Neutrophil (primary cell): ENCODE measurements around the gene CLIC5.

ENCODE experiments used
- H3K27ac ChIP-seq: fragments of 200-600 bp; sonication (generic); 2 replicates; pipeline ENCODE4 v1.5.1; 2016; ENCODE audit warnings: mild to moderate bottlenecking, moderate library complexity
- H3K27me3 ChIP-seq: fragments of 200-600 bp; sonication (generic); 2 replicates; pipeline ENCODE4 v1.6.0; 2016; ENCODE audit warnings: mild to moderate bottlenecking
- H3K36me3 ChIP-seq: fragments of 200-600 bp; sonication (generic); 2 replicates; pipeline ENCODE4 v1.5.1; 2017
- H3K4me1 ChIP-seq, 2 experiments: fragments of 200-600 bp in 1 of 2; sonication (generic) in 1 of 2; 1 replicate in 1 of 2; 2 replicates in 1 of 2; pipeline versions ENCODE4 v1.5.1 to v1.6.1; 2013 to 2016; ENCODE audit warnings: low read depth in 1 of 2, low read length in 1 of 2, mild to moderate bottlenecking in 1 of 2, moderate library complexity in 1 of 2; ENCODE audit not compliant: control insufficient read depth in 1 of 2, insufficient read depth in 1 of 2
- H3K4me3 ChIP-seq, 2 experiments: fragments of 200-600 bp in 1 of 2; sonication (generic) in 1 of 2; 1 replicate in 1 of 2; 2 replicates in 1 of 2; pipeline ENCODE4 v1.5.1; 2013 to 2016; ENCODE audit warnings: low read depth in 1 of 2, low read length in 1 of 2, mild to moderate bottlenecking in 1 of 2, moderate library complexity in 1 of 2
- H3K9me3 ChIP-seq: fragments of 200-600 bp; sonication (generic); 2 replicates; pipeline ENCODE4 v1.5.1; 2016
- TF ChIP-seq, protein P1 (sequence below): fragments of 200-600 bp; sonication (generic); IDR thresholded peaks from 2 replicates; pipeline ENCODE4 v1.5.1; 2016; ENCODE audit warnings: antibody characterized with exemption

CLIC5 gene

DNA sequence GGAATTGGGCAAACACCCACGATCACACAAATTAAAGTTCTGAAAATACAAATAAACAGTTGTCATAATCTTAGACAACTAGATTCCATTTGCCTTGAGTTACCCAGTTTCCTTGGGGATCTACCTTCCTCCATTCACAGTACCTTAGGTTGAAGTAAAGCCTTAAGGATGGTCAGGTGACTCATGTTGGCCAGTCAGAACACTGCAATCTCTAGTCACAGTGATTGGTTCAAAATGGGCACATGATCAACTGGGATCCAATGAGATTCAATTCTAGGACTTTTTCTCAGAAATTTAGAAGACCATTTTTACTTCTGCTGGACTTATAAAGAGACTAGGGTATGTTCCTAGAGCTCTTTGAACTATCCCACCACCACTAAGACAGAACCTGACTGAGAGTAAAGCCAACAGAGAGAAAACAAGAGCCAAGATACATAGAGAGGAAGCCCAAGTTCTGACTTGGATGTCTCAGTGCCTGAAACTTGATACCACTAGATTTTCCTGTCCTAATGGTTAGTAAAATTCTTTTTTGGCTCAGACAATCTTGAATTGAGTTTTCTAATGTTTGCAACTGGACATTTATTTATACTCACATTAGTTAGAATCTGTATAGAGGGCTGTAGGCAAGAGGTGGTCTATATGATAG is 8.6 kb upstream of the CLIC5 start:
- Histone ChIP-seq H3K27me3 (no peaks in the 10 kb centered on the region), H3K27ac (no peak overlapping the region), H3K9me3 (no peaks in the 10 kb centered on the region), H3K36me3 (no peaks in the 10 kb centered on the region), H3K4me1 (no peaks in the 10 kb centered on the region), H3K4me3 (no peak overlapping the region)
- TF ChIP-seq, protein P1, sequence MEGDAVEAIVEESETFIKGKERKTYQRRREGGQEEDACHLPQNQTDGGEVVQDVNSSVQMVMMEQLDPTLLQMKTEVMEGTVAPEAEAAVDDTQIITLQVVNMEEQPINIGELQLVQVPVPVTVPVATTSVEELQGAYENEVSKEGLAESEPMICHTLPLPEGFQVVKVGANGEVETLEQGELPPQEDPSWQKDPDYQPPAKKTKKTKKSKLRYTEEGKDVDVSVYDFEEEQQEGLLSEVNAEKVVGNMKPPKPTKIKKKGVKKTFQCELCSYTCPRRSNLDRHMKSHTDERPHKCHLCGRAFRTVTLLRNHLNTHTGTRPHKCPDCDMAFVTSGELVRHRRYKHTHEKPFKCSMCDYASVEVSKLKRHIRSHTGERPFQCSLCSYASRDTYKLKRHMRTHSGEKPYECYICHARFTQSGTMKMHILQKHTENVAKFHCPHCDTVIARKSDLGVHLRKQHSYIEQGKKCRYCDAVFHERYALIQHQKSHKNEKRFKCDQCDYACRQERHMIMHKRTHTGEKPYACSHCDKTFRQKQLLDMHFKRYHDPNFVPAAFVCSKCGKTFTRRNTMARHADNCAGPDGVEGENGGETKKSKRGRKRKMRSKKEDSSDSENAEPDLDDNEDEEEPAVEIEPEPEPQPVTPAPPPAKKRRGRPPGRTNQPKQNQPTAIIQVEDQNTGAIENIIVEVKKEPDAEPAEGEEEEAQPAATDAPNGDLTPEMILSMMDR: no peak

DNA sequence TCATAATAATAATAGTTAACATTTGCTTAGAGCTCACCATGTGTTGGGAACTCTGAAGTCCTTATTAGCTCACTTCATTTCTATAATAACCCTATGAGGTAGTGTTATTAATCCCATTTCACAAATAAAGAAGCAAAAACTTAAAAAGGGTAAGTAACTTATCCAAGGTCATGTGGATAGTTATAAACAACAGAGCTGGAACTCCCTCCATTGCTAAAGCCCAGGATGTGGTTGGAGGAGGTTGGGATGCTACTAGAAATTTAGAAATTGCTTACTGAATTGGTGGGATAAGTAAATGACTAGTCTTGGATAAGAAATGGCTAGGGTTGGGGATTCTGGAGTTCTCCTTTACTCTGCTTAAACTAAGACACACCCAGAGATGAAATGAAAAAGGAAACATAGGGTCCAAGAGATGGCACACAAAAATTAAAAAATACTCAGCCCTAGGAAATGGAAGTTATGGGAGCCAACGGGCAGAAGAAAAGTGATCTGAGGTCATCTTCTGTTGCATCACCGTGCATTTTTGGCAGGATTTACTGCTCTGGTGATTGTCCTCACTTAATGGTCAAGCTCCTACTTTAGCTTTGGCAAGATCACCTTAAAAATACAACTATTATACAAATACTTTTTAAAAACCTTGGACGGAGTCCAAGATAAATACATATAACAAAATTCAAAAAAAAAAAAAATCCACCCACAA is 7.7 kb upstream of the CLIC5 start:
- Histone ChIP-seq H3K27ac (no peak overlapping the region), H3K4me3 (no peak overlapping the region), H3K36me3 (no peaks in the 10 kb centered on the region), H3K27me3 (peaks cover 4% of the 10 kb centered on the region), H3K4me1 (no peaks in the 10 kb centered on the region), H3K9me3 (no peaks in the 10 kb centered on the region)
- TF ChIP-seq, protein P1: no peak

DNA sequence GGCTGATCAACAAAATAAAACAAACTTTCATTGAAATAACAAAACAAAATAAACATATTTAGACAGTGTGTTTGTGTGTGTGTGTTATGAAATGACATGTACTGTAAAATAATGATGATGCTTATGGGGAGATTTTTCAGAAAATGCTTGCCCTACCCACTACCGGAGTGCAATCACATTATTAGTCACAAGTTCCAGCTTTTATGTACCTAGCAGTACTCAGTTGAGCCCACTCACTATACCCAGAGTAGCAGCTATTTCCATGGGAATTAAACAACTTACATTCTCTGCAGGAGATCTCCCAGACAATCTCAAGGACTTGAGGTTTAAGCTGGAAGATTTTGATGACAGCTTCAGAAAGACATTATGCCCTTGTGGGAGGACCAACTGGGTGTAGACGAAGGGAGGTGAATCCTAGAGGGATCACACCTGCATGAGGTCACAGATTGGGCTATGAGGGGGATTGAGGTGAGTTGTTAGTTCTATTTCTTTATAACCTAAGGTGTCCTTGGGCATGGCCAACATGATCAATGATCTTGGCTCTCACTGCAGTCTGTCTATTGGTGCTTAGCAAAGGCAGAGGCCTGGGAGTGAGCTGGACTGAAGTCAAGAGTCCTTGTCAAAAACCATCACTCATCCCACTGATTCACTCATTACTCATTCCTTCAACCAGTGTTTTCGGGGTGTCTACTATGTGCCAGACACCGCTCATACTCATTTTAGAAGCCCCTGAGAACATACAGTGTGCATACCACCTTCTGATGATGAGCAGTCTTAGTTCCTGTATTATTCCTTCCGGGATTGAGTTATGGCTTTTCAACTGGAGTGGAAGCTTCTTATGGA is 6.7 kb upstream of the CLIC5 start:
- no peak overlapping the region for H3K4me3 ChIP-seq

DNA sequence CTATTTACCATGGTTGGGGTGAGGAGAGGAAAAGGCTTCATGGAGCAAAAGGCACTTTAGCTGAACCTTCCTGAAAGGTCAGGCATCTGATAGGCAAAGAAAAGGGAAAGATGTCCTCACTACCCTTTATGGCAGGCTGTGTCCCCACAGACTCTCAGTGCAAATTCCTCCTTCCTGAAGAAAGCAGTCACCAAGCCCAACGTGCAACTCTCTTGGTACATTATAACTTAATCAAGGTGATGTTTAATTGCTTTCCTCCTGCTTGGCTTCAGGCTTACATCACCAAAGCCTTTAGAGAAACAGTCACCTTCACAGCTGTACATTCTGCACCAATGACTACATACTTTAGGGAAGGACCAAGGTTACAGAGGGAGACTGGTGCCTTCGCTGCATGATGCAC is 2.1 kb upstream of the CLIC5 start:
- peaks cover 0 to 8% of the 10 kb centered on the region in 2 experiments for H3K4me1 ChIP-seq
- TF ChIP-seq, protein P1: no peak

More for the DNA sequence above, 6.7 kb upstream of the CLIC5 start:
- no peak overlapping the region for H3K27ac ChIP-seq
- H3K36me3 ChIP-seq: no peaks in the 10 kb centered on the region
- TF ChIP-seq, protein P1: no peak
- H3K9me3 ChIP-seq: no peaks in the 10 kb centered on the region
- H3K27me3 ChIP-seq: peaks cover 14% of the 10 kb centered on the region
- no peaks in the 10 kb centered on the region for H3K4me1 ChIP-seq

DNA sequence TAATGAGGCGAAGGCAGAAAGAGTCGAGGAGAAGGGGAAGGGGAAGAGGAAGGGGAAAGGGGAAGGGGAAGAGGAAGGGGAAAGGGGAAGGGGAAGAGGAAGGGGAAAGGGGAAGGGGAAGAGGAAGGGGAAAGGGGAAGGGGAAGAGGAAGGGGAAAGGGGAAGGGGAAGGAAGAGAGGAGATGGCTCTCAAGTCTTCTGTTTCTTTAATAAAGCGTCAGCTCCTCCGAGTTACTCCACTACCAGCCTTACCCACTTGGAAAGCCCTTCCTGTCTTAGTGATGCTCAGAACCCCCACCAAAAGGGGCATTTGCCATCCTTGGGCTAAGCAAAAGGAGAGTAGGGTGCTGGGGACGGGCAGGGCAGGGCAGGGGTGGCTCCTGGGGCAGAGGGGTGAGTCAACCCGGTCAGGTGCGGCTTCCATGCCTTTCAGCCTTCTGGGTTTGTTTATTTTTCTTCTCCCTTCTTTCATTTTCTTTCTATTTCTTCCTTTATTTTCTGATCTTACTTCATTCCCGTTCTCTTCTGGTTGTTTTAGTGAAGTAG is 476 bp upstream of the CLIC5 start:
- Histone ChIP-seq H3K36me3 (no peaks in the 10 kb centered on the region), H3K27ac (no peak overlapping the region), H3K9me3 (peaks cover 11% of the 10 kb centered on the region), H3K4me3 (no peak overlapping the region), H3K4me1 (peaks cover 0 to 8% of the 10 kb centered on the region in 2 experiments), H3K27me3 (peaks cover 76% of the 10 kb centered on the region)
- TF ChIP-seq, protein P1: no peak

More for the DNA sequence above, 2.1 kb upstream of the CLIC5 start:
- Histone ChIP-seq H3K27ac (no peak overlapping the region), H3K9me3 (peaks cover 11% of the 10 kb centered on the region), H3K36me3 (no peaks in the 10 kb centered on the region), H3K4me3 (no peak overlapping the region), H3K27me3 (peaks cover 60% of the 10 kb centered on the region)
